Stimulated activated CD4-positive, alpha-beta T cell treated with anti-CD3 and anti-CD28 coated beads, Interleukin-4, amount 100 ng/mL, for 1 hour (primary cell): ENCODE data around the gene MAB21L1.

Source experiments
- DNase-seq: peaks from one replicate; pipeline ENCODE4 v3.0.0-alpha.2; 2020

Gene MAB21L1

GRCh38 chr13:35479038-35479492 lies 2.6 kb upstream of the MAB21L1 start:
- DNase-seq = no peak

- DNase-seq = no peak
Measured at GRCh38 chr13:35478271-35479037, 2.0 kb upstream of the MAB21L1 start.

DNA sequence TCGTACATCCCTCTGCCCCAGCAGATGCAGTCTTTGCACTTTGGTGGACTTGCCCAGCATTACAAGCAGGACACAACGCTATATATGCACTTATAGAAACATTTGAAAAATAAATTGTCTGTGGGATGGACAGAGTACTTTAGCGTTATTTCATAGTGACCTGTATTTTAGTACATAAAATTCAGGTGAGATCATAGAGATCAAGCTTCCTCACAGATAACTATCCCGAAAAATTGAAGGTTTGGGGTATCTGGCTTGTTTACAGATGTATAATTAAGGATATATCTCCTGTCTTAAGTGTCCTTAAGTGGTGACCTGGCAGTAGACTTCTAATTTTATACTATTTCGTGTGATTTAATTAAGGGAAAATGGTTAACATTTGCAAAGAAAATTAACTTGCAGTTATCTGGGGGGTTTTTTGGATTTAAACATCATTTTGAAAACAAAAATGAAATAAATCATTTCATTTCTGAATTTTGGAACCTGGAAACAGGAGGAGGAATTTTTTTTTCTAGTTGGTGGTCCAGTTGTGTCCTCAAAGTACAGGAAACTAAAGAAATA lies 977 bp upstream of the MAB21L1 start:
- no peak for DNase-seq

- no peak for DNase-seq
Measured at GRCh38 chr13:35475212-35475959, 1.1 kb downstream of the MAB21L1 start.

GRCh38 chr13:35474496-35475211 lies 1.8 kb downstream of the MAB21L1 start:
- no peak for DNase-seq

- no peak for DNase-seq
Measured at GRCh38 chr13:35473802-35474201, 2.7 kb downstream of the MAB21L1 start.

DNA sequence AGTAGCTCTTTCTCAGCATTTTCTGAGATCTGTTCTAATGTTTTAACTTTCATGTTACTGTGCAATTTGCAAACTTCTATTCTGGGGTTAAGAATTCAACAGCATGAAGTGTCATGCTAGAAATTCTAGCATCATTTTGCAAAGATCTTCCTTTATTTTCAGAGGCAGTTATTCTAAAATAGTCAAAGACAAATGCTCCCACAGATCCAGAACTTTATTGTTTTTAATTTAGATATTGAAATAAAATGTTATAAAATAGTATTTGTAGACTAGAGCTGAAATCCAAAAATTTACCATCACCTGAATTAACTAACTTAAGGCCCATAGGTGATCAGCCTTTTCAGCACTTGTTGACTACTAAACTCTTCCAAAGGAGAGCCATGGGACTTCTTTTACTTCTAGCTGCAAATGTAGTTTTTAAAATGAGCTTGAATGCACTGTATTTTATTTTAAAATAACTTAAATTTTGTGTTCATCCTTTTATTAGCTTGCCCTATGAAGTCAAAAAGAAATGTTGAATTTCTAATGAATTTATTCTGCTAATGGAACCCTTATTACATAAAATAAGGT lies 3.2 kb downstream of the MAB21L1 start:
- no peak for DNase-seq

GRCh38 chr13:35472323-35472881 lies 4.1 kb downstream of the MAB21L1 start:
- DNase-seq = no peak

DNA sequence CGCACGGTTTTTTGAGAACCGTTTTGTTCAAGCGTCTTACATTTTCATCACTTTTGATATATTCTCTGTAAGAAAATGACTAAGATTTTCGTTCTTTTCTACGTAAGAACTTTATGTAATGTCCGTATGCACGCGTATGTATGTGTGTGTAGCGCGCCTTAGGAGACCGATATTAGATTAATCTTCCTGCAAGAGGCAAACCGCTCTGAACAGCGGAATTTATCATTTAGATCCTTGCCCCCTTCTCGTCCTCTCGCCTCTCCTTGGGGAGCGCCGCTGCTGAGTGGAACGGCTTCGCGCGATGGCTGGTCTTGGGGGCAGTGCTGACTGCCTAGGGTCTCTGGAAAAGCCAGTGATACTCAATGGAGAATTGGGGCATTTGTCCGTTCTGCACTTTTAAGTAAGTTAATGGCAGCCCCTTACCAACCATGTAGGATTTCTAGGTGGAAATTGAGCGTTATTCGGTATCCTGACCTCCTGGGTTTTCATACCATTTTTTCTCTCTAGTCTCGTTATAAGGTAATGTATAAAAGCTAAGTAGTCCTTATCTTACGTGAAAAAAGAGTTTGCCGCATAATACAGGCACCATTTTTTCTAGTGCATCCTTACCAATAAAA lies 4.7 kb downstream of the MAB21L1 start:
- no peak for DNase-seq

GRCh38 chr13:35470671-35471661 lies 5.5 kb downstream of the MAB21L1 start:
- DNase-seq = no peak

GRCh38 chr13:35469806-35470525 lies 6.5 kb downstream of the MAB21L1 start:
- no peak for DNase-seq

DNA sequence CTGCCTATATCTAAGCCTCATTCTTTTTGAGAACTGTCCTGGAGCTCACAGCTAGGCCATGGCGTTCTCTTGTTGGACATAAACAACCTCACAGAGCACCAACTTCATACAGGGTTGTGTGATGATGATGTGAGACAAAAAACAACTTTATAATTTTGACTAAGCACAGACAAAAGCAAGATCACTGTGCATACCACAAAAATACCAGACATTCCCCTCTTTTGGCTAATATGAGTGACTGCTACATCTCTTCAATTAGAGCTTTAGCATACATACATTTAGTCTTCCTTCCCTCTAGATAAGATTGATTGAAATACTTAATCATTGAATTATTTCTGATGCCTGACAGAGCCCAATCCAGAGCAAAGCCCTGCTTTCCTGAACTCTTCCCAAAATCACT lies 8.3 kb downstream of the MAB21L1 start:
- no peak for DNase-seq

GRCh38 chr13:35465371-35465770 lies 11.1 kb downstream of the MAB21L1 start:
- DNase-seq = no peak

DNA sequence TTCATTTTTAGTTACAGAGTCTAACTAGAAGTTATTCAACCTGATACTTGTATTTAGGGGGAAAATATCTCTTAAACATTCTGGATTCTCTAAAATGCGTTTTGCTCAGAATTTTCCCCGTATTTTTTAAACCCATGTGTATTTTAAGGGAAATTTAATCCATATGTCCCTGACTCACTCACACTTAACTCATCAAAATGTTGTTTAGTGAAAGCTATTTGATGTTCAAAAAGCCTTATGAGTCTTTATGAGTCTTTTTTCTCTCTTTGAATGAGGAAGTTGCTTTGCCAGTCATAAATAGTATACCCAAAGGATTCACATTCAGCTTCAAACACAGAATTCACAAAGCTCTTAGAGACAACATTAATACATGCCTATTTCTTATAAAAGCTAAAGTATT lies 16.4 kb downstream of the MAB21L1 start:
- no peak for DNase-seq

DNA sequence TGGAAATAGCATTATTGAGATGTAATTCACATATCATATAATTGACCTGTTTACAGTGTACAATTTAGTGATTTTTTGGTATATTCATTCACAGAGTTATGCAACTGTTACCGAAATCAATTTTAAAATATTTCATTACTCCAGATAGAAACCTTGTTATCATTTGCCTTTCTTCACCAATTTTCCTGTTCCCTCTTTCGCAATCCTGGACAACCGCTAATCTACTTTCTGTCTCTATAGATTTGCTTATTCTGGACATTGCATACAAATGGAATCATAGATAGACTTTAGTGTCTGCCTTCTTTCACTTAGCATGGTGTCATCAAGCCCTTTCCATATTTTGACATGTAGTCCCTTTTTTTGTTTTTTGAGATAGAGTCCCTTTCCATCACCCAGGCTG lies 19.2 kb downstream of the MAB21L1 start:
- no peak for DNase-seq

- no peak for DNase-seq
Measured at GRCh38 chr13:35455022-35455421, 21.5 kb downstream of the MAB21L1 start.

GRCh38 chr13:35449821-35450220 lies 26.7 kb downstream of the MAB21L1 start:
- no peak for DNase-seq

DNA sequence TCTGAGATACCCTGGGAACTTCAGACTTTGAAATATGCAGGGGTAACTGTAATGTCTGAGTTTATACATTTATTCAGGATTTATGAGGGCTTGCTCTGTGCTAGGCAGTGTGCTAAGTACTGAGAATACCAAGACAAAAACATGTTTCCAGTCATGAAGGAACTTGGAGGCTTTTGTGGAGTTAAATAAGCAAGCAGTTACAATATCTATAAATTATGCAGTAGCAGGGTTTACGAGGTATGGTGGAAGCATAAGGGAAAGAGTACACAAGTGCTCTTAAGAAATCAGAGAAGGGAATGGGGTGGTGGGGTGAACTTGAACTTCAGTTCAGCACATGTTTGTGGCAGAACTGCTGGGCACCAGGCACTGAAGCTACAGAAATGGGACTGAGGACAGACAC lies 28.0 kb downstream of the MAB21L1 start:
- no peak for DNase-seq
